GM23338 (cell line): ENCODE data around the gene SMIM21. TPM values are rescaled to one million over a fixed set of nuclear protein-coding genes. Genes with fewer than 3 reads are reported as not detected.

Experiments
- ATAC-seq: fragments of 200-7000 bp; cut with Tn5 transposase; 3 replicates; pipeline ENCODE4 v1.9.1; 2020
- DNase-seq: peaks from one replicate; pipeline ENCODE4 v3.0.0-alpha.2; 2015; ENCODE audit warnings: low spot score
- H2AFZ ChIP-seq: fragments of 200-600 bp; sonication (generic); 2 replicates; pipeline ENCODE4 v1.8.0; 2016; ENCODE audit warnings: antibody characterized with exemption, mild to moderate bottlenecking, moderate library complexity
- H3F3A ChIP-seq: fragments of 200-600 bp; sonication (generic); replicated peaks from 2 replicates; pipeline ENCODE4 v1.8.0; 2017; ENCODE audit warnings: antibody characterized with exemption, mixed run types, low read depth
- H3K27ac ChIP-seq: fragments of 200-600 bp; sonication (generic); 2 replicates; pipeline ENCODE4 v1.6.1; 2016; ENCODE audit warnings: low read depth
- H3K27me3 ChIP-seq: fragments of 200-600 bp; sonication (generic); 2 replicates; pipeline ENCODE4 v1.8.0; 2016; ENCODE audit warnings: mild to moderate bottlenecking, mixed run types, moderate library complexity; ENCODE audit not compliant: insufficient read depth
- H3K36me3 ChIP-seq: fragments of 200-600 bp; sonication (generic); 2 replicates; pipeline ENCODE4 v1.8.0; 2016; ENCODE audit warnings: mild to moderate bottlenecking; ENCODE audit not compliant: insufficient read depth
- H3K4me1 ChIP-seq: fragments of 200-600 bp; sonication (generic); 2 replicates; pipeline ENCODE4 v1.8.0; 2016; ENCODE audit warnings: mild to moderate bottlenecking, moderate library complexity; ENCODE audit not compliant: insufficient read depth
- H3K4me2 ChIP-seq: fragments of 200-600 bp; sonication (generic); 2 replicates; pipeline ENCODE4 v1.7.1; 2017; ENCODE audit warnings: mixed run types
- H3K4me3 ChIP-seq: fragments of 200-600 bp; sonication (generic); 2 replicates; pipeline ENCODE4 v1.6.1; 2016; ENCODE audit warnings: mixed run types
- H3K79me2 ChIP-seq: fragments of 200-600 bp; sonication (generic); replicated peaks from 2 replicates; pipeline ENCODE4 v1.8.0; 2017; ENCODE audit warnings: mild to moderate bottlenecking; ENCODE audit not compliant: insufficient read depth
- H3K9me2 ChIP-seq: fragments of 200-600 bp; sonication (generic); 2 replicates; pipeline ENCODE4 v1.8.0; 2017; ENCODE audit not compliant: insufficient read depth
- H4K20me1 ChIP-seq: fragments of 200-600 bp; sonication (generic); replicated peaks from 2 replicates; pipeline ENCODE4 v1.8.0; 2017; ENCODE audit warnings: mild to moderate bottlenecking; ENCODE audit not compliant: insufficient read depth
- H3K27ac Mint-ChIP-seq: 2 replicates; pipeline ENCODE4 v1.8.0; 2020; ENCODE audit warnings: inconsistent platforms, mild to moderate bottlenecking, moderate library complexity, mixed read lengths
- H3K27me3 Mint-ChIP-seq: 3 replicates; pipeline ENCODE4 v1.8.0; 2022; ENCODE audit warnings: low read depth, mild to moderate bottlenecking, moderate library complexity, mixed read lengths, inconsistent platforms; ENCODE audit not compliant: insufficient read depth, poor library complexity
- H3K36me3 Mint-ChIP-seq: 3 replicates; pipeline ENCODE4 v1.8.0; 2021; ENCODE audit warnings: low read depth, mild to moderate bottlenecking, inconsistent platforms, moderate library complexity, mixed read lengths
- H3K4me1 Mint-ChIP-seq: 3 replicates; pipeline ENCODE4 v1.8.0; 2020; ENCODE audit warnings: mild to moderate bottlenecking, inconsistent platforms, mixed read lengths
- H3K4me3 Mint-ChIP-seq: 3 replicates; pipeline ENCODE4 v1.8.0; 2021; ENCODE audit warnings: moderate library complexity, mild to moderate bottlenecking, inconsistent platforms, mixed read lengths
- H3K9me3 Mint-ChIP-seq: 3 replicates; pipeline ENCODE4 v1.8.0; 2020; ENCODE audit warnings: moderate library complexity, mild to moderate bottlenecking, inconsistent platforms, mixed read lengths
- CREB1 ChIP-seq: fragments of 250-450 bp; sonication (Bioruptor Pico); IDR thresholded peaks from 2 replicates; pipeline ENCODE4 v1.5.0; 2020; ENCODE audit warnings: low read depth, mild to moderate bottlenecking, moderate library complexity
- EZH2 ChIP-seq: fragments of 200-600 bp; sonication (generic); IDR thresholded peaks from one replicate; pipeline ENCODE4 v1.8.0; 2017; ENCODE audit warnings: antibody characterized with exemption, mild to moderate bottlenecking, low read depth; ENCODE audit not compliant: unreplicated experiment
- EZH2phosphoT487 ChIP-seq: fragments of 200-600 bp; sonication (generic); IDR thresholded peaks from one replicate; pipeline ENCODE4 v1.8.1; 2018; ENCODE audit warnings: antibody characterized with exemption; ENCODE audit not compliant: unreplicated experiment
- JUNB ChIP-seq: IDR thresholded peaks from one replicate; pipeline ENCODE4 v1.6.1; 2016; ENCODE audit warnings: antibody characterized with exemption; ENCODE audit not compliant: unreplicated experiment
- NANOG ChIP-seq: IDR thresholded peaks from 2 replicates; pipeline ENCODE4 v1.6.1; 2016; ENCODE audit warnings: antibody characterized with exemption, borderline replicate concordance
- POLR2AphosphoS5 ChIP-seq: IDR thresholded peaks from 2 replicates; pipeline ENCODE4 v1.6.1; 2016; ENCODE audit warnings: antibody characterized with exemption, low read depth
- REST ChIP-seq: IDR thresholded peaks from one replicate; pipeline ENCODE4 v1.6.1; 2018; ENCODE audit warnings: antibody characterized with exemption; ENCODE audit not compliant: unreplicated experiment
- STAT1 ChIP-seq: IDR thresholded peaks from one replicate; pipeline ENCODE4 v1.6.1; 2016; ENCODE audit warnings: antibody characterized with exemption; ENCODE audit not compliant: unreplicated experiment
- ZNF114 ChIP-seq: fragments of 250-450 bp; sonication (Bioruptor Pico); IDR thresholded peaks from 2 replicates; pipeline ENCODE4 v1.5.0; 2020; ENCODE audit warnings: mild to moderate bottlenecking, moderate library complexity
- ZNF331 ChIP-seq: fragments of 250-450 bp; sonication (Bioruptor Pico); IDR thresholded peaks from 2 replicates; pipeline ENCODE4 v1.5.0; 2020; ENCODE audit warnings: low read depth, mild to moderate bottlenecking, moderate library complexity
- polyA plus RNA-seq: library from polyadenylated mRNA; unstranded; fragments of >200 nt; fragmentation: Nextera tagmentation; extraction: Ambion mirVana; gene quantifications from 2 replicates; pipeline ENCODE4 v1.2.1, GENCODE V29; 2016
- total RNA-seq: library from RNA; depleted of rRNA; stranded (reverse); fragments of >200 nt; shearing (Covaris generic); gene quantifications from 2 replicates; pipeline ENCODE4 v1.2.3, GENCODE V29; 2014

Gene SMIM21
- total and polyA plus RNA-seq, 2 experiments from 2014 or later = not detected

GRCh38 chr18:75406491-75407445 lies 20.7 kb downstream of the SMIM21 start:
- H3K36me3 ChIP-seq = no peaks in the 10 kb centered on the region
- Mint-ChIP-seq H3K36me3 (no peaks in the 10 kb centered on the region), H3K4me1 (peaks cover 23% of the 10 kb centered on the region), H3K4me3 (peak overlapping the region; percentile 10; the same call in 1 of the 3 replicates), H3K9me3 (no peaks in the 10 kb centered on the region), H3K27ac (no peak overlapping the region), H3K27me3 (peaks cover 8% of the 10 kb centered on the region)
- H3K4me3 ChIP-seq = 0 out of 2 replicates have a peak overlapping the region, but pooled peaks have one; percentile 27
- H3K4me1 ChIP-seq = peaks cover 14% of the 10 kb centered on the region
- H3K27me3 ChIP-seq = no peaks in the 10 kb centered on the region
- no peak overlapping the region for H3K27ac ChIP-seq
- no peak for TF ChIP-seq POLR2AphosphoS5
- TF ChIP-seq JUNB = no peak
- TF ChIP-seq EZH2phosphoT487 = no peak
- TF ChIP-seq NANOG = no peak
- TF ChIP-seq EZH2 = no peak
- no peak for TF ChIP-seq CREB1 (CRISPR knock-in tag)
- no peak for TF ChIP-seq REST
- H2AFZ ChIP-seq = peak overlapping the region; percentile 60
- ATAC-seq (peak; percentile 12; the same call in 2 of the 3 replicates), DNase-seq (no peak)
- H4K20me1 ChIP-seq = no peaks in the 10 kb centered on the region
- H3F3A ChIP-seq = no peaks in the 10 kb centered on the region; the same call in 1 of the 2 replicates
- H3K79me2 ChIP-seq = no peaks in the 10 kb centered on the region
- peak overlapping the region; percentile 64 for H3K4me2 ChIP-seq
- no peaks in the 10 kb centered on the region for H3K9me2 ChIP-seq

DNA sequence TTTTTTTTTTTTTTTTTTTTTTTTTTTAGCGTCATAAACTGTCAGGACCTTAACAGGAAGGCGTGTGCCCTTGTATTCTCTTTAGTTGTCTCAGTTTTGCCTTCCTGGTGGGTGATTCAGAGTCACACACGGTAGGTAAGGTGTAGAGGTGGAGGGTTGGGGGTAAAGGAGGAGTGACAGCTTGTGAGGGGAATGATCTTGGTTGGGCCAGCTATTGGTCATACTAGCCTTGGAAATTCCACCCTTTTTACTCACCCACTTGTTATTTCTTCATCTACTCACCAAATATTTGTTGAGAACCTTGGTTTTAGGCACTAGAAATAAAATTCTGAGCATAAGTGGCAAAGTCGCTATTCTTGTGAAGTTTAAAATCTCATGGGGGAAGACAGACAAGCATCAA lies 22.2 kb downstream of the SMIM21 start:
- ATAC-seq = no peak
- Histone ChIP-seq H3K36me3 (no peaks in the 10 kb centered on the region), H3K9me2 (no peaks in the 10 kb centered on the region), H2AFZ (no peak overlapping the region), H3K27ac (no peak overlapping the region), H3K4me1 (peaks cover 14% of the 10 kb centered on the region), H3F3A (no peaks in the 10 kb centered on the region; the same call in 1 of the 2 replicates), H3K4me3 (no peak overlapping the region), H4K20me1 (no peaks in the 10 kb centered on the region), H3K79me2 (no peaks in the 10 kb centered on the region), H3K4me2 (no peak overlapping the region), H3K27me3 (no peaks in the 10 kb centered on the region)
- Mint-ChIP-seq H3K27ac (no peak overlapping the region), H3K4me1 (peaks cover 26% of the 10 kb centered on the region), H3K9me3 (no peaks in the 10 kb centered on the region), H3K27me3 (peaks cover 8% of the 10 kb centered on the region), H3K4me3 (no peak overlapping the region), H3K36me3 (no peaks in the 10 kb centered on the region)
- TF ChIP-seq CREB1 (CRISPR knock-in tag) = no peak
- no peak for TF ChIP-seq JUNB
- TF ChIP-seq STAT1 = no peak
- no peak for TF ChIP-seq ZNF331 (CRISPR knock-in tag)
- TF ChIP-seq NANOG = no peak
- no peak for TF ChIP-seq ZNF114 (CRISPR knock-in tag)
- TF ChIP-seq REST = no peak
- DNase-seq = no peak
